Liver (tissue), 9 donors: ENCODE data around the gene TNNI3. TPM values are rescaled to one million over a fixed set of nuclear protein-coding genes. Genes with fewer than 3 reads are reported as not detected.
"Not testable (repeated sequence)": the region's sequence is repeated elsewhere in the genome, so short reads cannot be mapped to it uniquely, and the experiment has no call there.

Source experiments
- DNase-seq: peaks from one replicate; pipeline ENCODE4 v3.0.0-alpha.2; 2017; ENCODE audit warnings: low spot score
- H3K27ac ChIP-seq, 2 donors: one replicate each; pipeline ENCODE4 v1.7.0; 2013; ENCODE audit warnings: inconsistent platforms in 2 of 2, low read length in 2 of 2, control low read depth in 1 of 2, low read depth in 1 of 2, mild to moderate bottlenecking in 1 of 2
- H3K27me3 ChIP-seq, 4 donors: one replicate each; pipeline versions ENCODE4 v1.6.1 to v1.7.0; 2013; ENCODE audit warnings: low read length in 3 of 4, inconsistent platforms in 1 of 4, mild to moderate bottlenecking in 1 of 4, moderate library complexity in 1 of 4; ENCODE audit not compliant: control insufficient read depth in 4 of 4, insufficient read depth in 4 of 4
- H3K36me3 ChIP-seq, 4 donors: one replicate each; pipeline versions ENCODE4 v1.6.1 to v1.7.0; 2013; ENCODE audit warnings: low read length in 3 of 4, mild to moderate bottlenecking in 3 of 4, low read depth in 1 of 4, moderate library complexity in 1 of 4; ENCODE audit not compliant: control insufficient read depth in 4 of 4, insufficient read depth in 3 of 4
- H3K4me1 ChIP-seq, 4 donors: one replicate each; pipeline versions ENCODE4 v1.6.1 to v1.7.0; 2013; ENCODE audit warnings: low read length in 3 of 4, mild to moderate bottlenecking in 3 of 4, moderate library complexity in 1 of 4; ENCODE audit not compliant: control insufficient read depth in 4 of 4, insufficient read depth in 4 of 4
- H3K4me3 ChIP-seq, 3 donors: one replicate each; pipeline versions ENCODE4 v1.6.1 to v1.7.0; 2013; ENCODE audit warnings: low read length in 3 of 3, control low read depth in 1 of 3, low read depth in 1 of 3, mild to moderate bottlenecking in 1 of 3
- H3K9ac ChIP-seq, 2 donors: one replicate each; pipeline ENCODE4 v1.7.0; 2013; ENCODE audit warnings: low read length in 2 of 2, mild to moderate bottlenecking in 2 of 2, moderate library complexity in 2 of 2, control low read depth in 1 of 2, low read depth in 1 of 2
- H3K9me3 ChIP-seq, 4 donors: one replicate each; pipeline versions ENCODE4 v1.6.1 to v1.7.0; 2013; ENCODE audit warnings: low read length in 3 of 4; ENCODE audit not compliant: control insufficient read depth in 4 of 4
- CTCF ChIP-seq: fragments of 150-350 bp; IDR thresholded peaks from 2 replicates; pipeline ENCODE4 v1.5.1; 2017; ENCODE audit warnings: improper control_type of control experiment, low read depth, low read length; ENCODE audit not compliant: missing input control
- FOXA1 ChIP-seq: IDR thresholded peaks from 2 replicates; pipeline ENCODE4 v1.6.1; 2016; ENCODE audit warnings: antibody characterized with exemption
- HNF4A ChIP-seq, 2 donors: conservative IDR thresholded peaks; 2 replicates each; pipeline ENCODE4 v1.6.1; 2016; ENCODE audit warnings: antibody characterized with exemption in 2 of 2, mild to moderate bottlenecking in 2 of 2
- HNF4G ChIP-seq: IDR thresholded peaks from 2 replicates; pipeline ENCODE4 v1.6.1; 2016; ENCODE audit warnings: antibody characterized with exemption
- JUND ChIP-seq, 2 donors: IDR thresholded peaks; 2 replicates each; pipeline ENCODE4 v1.6.1; 2016; ENCODE audit warnings: antibody characterized with exemption in 2 of 2
- MAX ChIP-seq: IDR thresholded peaks from 2 replicates; pipeline ENCODE4 v1.6.1; 2016; ENCODE audit warnings: antibody characterized with exemption
- REST ChIP-seq: IDR thresholded peaks from 2 replicates; pipeline ENCODE4 v1.6.1; 2016; ENCODE audit warnings: antibody characterized with exemption, mild to moderate bottlenecking
- RXRA ChIP-seq, 2 donors: IDR thresholded peaks; 2 replicates each; pipeline ENCODE4 v1.6.1; 2017 to 2018; ENCODE audit warnings: antibody characterized with exemption in 2 of 2, mild to moderate bottlenecking in 1 of 2
- SP1 ChIP-seq: IDR thresholded peaks from 2 replicates; pipeline ENCODE4 v1.6.1; 2018; ENCODE audit warnings: antibody characterized with exemption, mild to moderate bottlenecking
- TAF1 ChIP-seq: conservative IDR thresholded peaks from 2 replicates; pipeline ENCODE4 v1.6.1; 2016; ENCODE audit warnings: antibody characterized with exemption, mild to moderate bottlenecking
- YY1 ChIP-seq: IDR thresholded peaks from 2 replicates; pipeline ENCODE4 v1.6.1; 2016; ENCODE audit warnings: antibody characterized with exemption, mild to moderate bottlenecking
- ZBTB33 ChIP-seq: IDR thresholded peaks from 2 replicates; pipeline ENCODE4 v1.6.1; 2016; ENCODE audit warnings: antibody characterized with exemption
- WGBS: extraction: QIAGEN DNeasy Blood & Tissue Kit; methylation state at CpG from one replicate; pipeline ENCODE4 v1.1.7; 2013; 5-methylcytosine and 5-hydroxymethylcytosine counted together
- polyA plus RNA-seq, 2 donors: library from polyadenylated mRNA; stranded (reverse) in 1 of 2; unstranded in 1 of 2; fragments of 200-250 nt in 1 of 2; fragments of >200 nt in 1 of 2; fragmentation: Nextera tagmentation in 1 of 2; extraction: Ambion mirVana in 1 of 2; gene quantifications; one replicate each; pipeline versions ENCODE4 v1.2.1 to v1.2.3, GENCODE V29; 2013 to 2015
- total RNA-seq, 2 donors: library from RNA; depleted of rRNA; stranded (reverse); fragments of >200 nt; gene quantifications; one replicate each; pipeline ENCODE4 v1.2.3, GENCODE V29; 2014
- donor health status: healthy.
- donor health status: healthy.
- donor health status: healthy.
- donor health status: healthy.
- donor health status: healthy.

The TNNI3 gene
- total and polyA plus RNA-seq, 4 donors = not detected

- H3K27me3 ChIP-seq = peaks cover 0 to 4% (median 0%) of the 10 kb centered on the region in 4 donors
These were observed 1.1 kb downstream of the TNNI3 start for GRCh38 chr19:55156202-55157063.

GRCh38 chr19:55155784-55156183 is 1.7 kb downstream of the TNNI3 start:
- H3K9me3 ChIP-seq, H3K9ac ChIP-seq, H3K27ac ChIP-seq, H3K4me1 ChIP-seq, DNase-seq, H3K4me3 ChIP-seq, H3K36me3 ChIP-seq, H3K27me3 ChIP-seq: not testable (repeated sequence)
- WGBS = 18% methylated on average over 5 of the region's 5 CpGs

More at GRCh38 chr19:55156202-55157063, 1.1 kb downstream of the TNNI3 start:
- Histone ChIP-seq H3K9ac (no peak overlapping the region), H3K4me3 (no peak overlapping the region), H3K4me1 (no peaks in the 10 kb centered on the region), H3K9me3 (no peaks in the 10 kb centered on the region), H3K27ac (no peak overlapping the region), H3K36me3 (no peaks in the 10 kb centered on the region)
- DNase-seq = peak; percentile 60
- TF ChIP-seq TAF1 (no peak), MAX (no peak), HNF4G (no peak), HNF4A (conservative IDR thresholded peaks at IDR 0.05) (no peak), JUND (IDR thresholded peaks at IDR 0.05) (no peak), SP1 (no peak), REST (no peak), ZBTB33 (no peak), CTCF (no peak), FOXA1 (no peak), RXRA (IDR thresholded peaks at IDR 0.05) (no peak), YY1 (no peak)
- 17% methylated on average over 52 of the region's 52 CpGs for WGBS
